B cell (primary cell): ENCODE data around the gene KCNK4. TPM values are rescaled to one million over a fixed set of nuclear protein-coding genes. Genes with fewer than 3 reads are reported as not detected.

Experiments
- ATAC-seq: fragments of 200-7000 bp; cut with Tn5 transposase; one replicate; pipeline ENCODE4 v1.10.0; 2021; ENCODE audit warnings: low read depth, mild to moderate bottlenecking, moderate number of reproducible peaks, moderate library complexity
- CTCF ChIA-PET: fragments of 350-600 bp; sonication (Branson Sonifier 250); formaldehyde crosslinking; loops from one replicate; lab custom pipeline; 2021; ENCODE audit warnings: antibody characterized with exemption, inconsistent platforms; lab: Charles Lee
- POLR2A ChIA-PET: fragments of 350-600 bp; sonication (Branson Sonifier 250); formaldehyde crosslinking; loops from one replicate; lab custom pipeline; 2021; ENCODE audit warnings: antibody characterized with exemption; lab: Charles Lee
- DNase-seq: peaks from one replicate; pipeline ENCODE4 v3.0.0; 2013
- H2AFZ ChIP-seq: 2 replicates; pipeline ENCODE4 v1.6.1; 2012; ENCODE audit warnings: mild to moderate bottlenecking, low read depth, low read length; ENCODE audit not compliant: insufficient read depth, poor library complexity, severe bottlenecking
- H3K27ac ChIP-seq, 2 donors: 1 replicate in 1 of 2; 2 replicates in 1 of 2; pipeline ENCODE4 v1.5.1; 2012 to 2013; ENCODE audit warnings: low read length in 2 of 2, mild to moderate bottlenecking in 2 of 2, moderate library complexity in 1 of 2
- H3K27me3 ChIP-seq, 4 experiments: fragments of 200-600 bp in 1 of 4; sonication (generic) in 1 of 4; replicated peaks in 1 of 4; 1 replicate in 2 of 4; 2 replicates in 2 of 4; pipeline versions ENCODE4 v1.6.1 to v1.7.0; 2013 to 2016; ENCODE audit warnings: low read length in 3 of 4, mild to moderate bottlenecking in 2 of 4, mixed read lengths in 1 of 4, moderate library complexity in 1 of 4; ENCODE audit not compliant: insufficient read depth in 4 of 4, control insufficient read depth in 3 of 4; ENCODE audit errors: control extremely low read depth in 1 of 4
- H3K36me3 ChIP-seq, 2 experiments: replicated peaks in 1 of 2; 1 replicate in 1 of 2; 2 replicates in 1 of 2; pipeline versions ENCODE4 v1.6.1 to v1.7.1; 2013; ENCODE audit warnings: low read length in 1 of 2; ENCODE audit not compliant: insufficient read depth in 2 of 2, control insufficient read depth in 1 of 2; ENCODE audit errors: control extremely low read depth in 1 of 2, extremely low read depth in 1 of 2
- H3K4me1 ChIP-seq, 2 donors: fragments of 200-600 bp in 1 of 2; sonication (generic) in 1 of 2; 1 replicate in 1 of 2; 2 replicates in 1 of 2; pipeline versions ENCODE4 v1.5.1 to v1.6.1; 2013 to 2017; ENCODE audit warnings: low read length in 2 of 2; ENCODE audit not compliant: control insufficient read depth in 2 of 2, insufficient read depth in 2 of 2
- H3K4me2 ChIP-seq: replicated peaks from 2 replicates; pipeline ENCODE3; 2012; ENCODE audit warnings: mild to moderate bottlenecking, low read depth, low read length; ENCODE audit not compliant: poor library complexity, severe bottlenecking
- H3K4me3 ChIP-seq, 5 experiments: fragments of 200-600 bp in 1 of 5; sonication (generic) in 1 of 5; 1 replicate in 3 of 5; 2 replicates in 2 of 5; pipeline versions ENCODE4 v1.5.1 to v1.7.0; 2011 to 2016; ENCODE audit warnings: low read length in 4 of 5, mild to moderate bottlenecking in 4 of 5, low read depth in 2 of 5, control low read depth in 1 of 5, moderate library complexity in 1 of 5; ENCODE audit not compliant: insufficient read depth in 1 of 5; ENCODE audit errors: control extremely low read depth in 1 of 5, extremely low read depth in 1 of 5
- H3K79me2 ChIP-seq: fragments of 200-600 bp; sonication (generic); one replicate; pipeline ENCODE4 v1.6.0; 2016; ENCODE audit warnings: low read length; ENCODE audit not compliant: control insufficient read depth, insufficient read depth
- H3K9ac ChIP-seq: fragments of 200-600 bp; sonication (generic); 2 replicates; pipeline ENCODE4 v1.6.1; 2017; ENCODE audit warnings: mild to moderate bottlenecking, low read length, moderate library complexity
- H3K9me3 ChIP-seq, 3 donors: one replicate each; pipeline versions ENCODE4 v1.6.1 to v1.7.1; 2013; ENCODE audit warnings: low read length in 2 of 3; ENCODE audit not compliant: control insufficient read depth in 2 of 3, insufficient read depth in 1 of 3; ENCODE audit errors: control extremely low read depth in 1 of 3
- H4K20me1 ChIP-seq: 2 replicates; pipeline ENCODE4 v1.6.0; 2012; ENCODE audit warnings: mild to moderate bottlenecking, low read length; ENCODE audit not compliant: insufficient read depth, control insufficient read depth, poor library complexity, severe bottlenecking
- H3K27ac Mint-ChIP-seq: one replicate; pipeline ENCODE4 v1.8.0; 2021; ENCODE audit warnings: mixed read lengths
- H3K27me3 Mint-ChIP-seq: one replicate; pipeline ENCODE4 v1.8.0; 2021; ENCODE audit warnings: mixed read lengths
- H3K4me1 Mint-ChIP-seq: one replicate; pipeline ENCODE4 v1.8.0; 2021; ENCODE audit warnings: mixed read lengths
- H3K4me3 Mint-ChIP-seq: one replicate; pipeline ENCODE4 v1.8.0; 2021; ENCODE audit warnings: mixed read lengths
- H3K9me3 Mint-ChIP-seq: one replicate; pipeline ENCODE4 v1.8.0; 2022; ENCODE audit warnings: mixed read lengths; ENCODE audit not compliant: insufficient read depth
- CTCF ChIP-seq: fragments of 200-600 bp; IDR thresholded peaks from one replicate; pipeline ENCODE4 v1.8.0; 2022; ENCODE audit warnings: antibody characterized with exemption, mild to moderate bottlenecking
- EZH2 ChIP-seq: IDR thresholded peaks from 2 replicates; pipeline ENCODE4 v1.6.1; 2012; ENCODE audit warnings: borderline replicate concordance, low read depth, mild to moderate bottlenecking, moderate library complexity, low read length; ENCODE audit not compliant: insufficient read depth, poor library complexity, severe bottlenecking
- WGBS: methylation state at CpG from one replicate; pipeline ENCODE4 v1.1.5; 2013; ENCODE audit warnings: missing lambda C conversion rate; ENCODE audit not compliant: insufficient coverage; 5-methylcytosine and 5-hydroxymethylcytosine counted together
- intact Hi-C: fragments of 100-400 bp; cut with micrococcal nuclease; formaldehyde crosslinking; loops from one replicate; pipeline ENCODE4 v1.10.0; 2022
- polyA plus RNA-seq: library from polyadenylated mRNA; depleted of rRNA; stranded (reverse); fragments of >200 nt; gene quantifications from 2 replicates; pipeline ENCODE4 v1.2.3, GENCODE V29; 2012
- total RNA-seq, 2 donors: library from RNA; stranded (reverse); fragments of 120-200 nt in 1 of 2; gene quantifications; 1 replicate in 1 of 2; 2 replicates in 1 of 2; pipeline versions ENCODE4 v1.2.3 to v1.2.4, GENCODE V29; 2013 to 2022

Gene KCNK4
- total and polyA plus RNA-seq, 2 donors (not counting 1 experiment from before 2014, with no cell fraction given): 0.32 TPM; not detected in 1

GRCh38 chr11:64268893-64269539, 22.1 kb upstream of the KCNK4 start:
- no peak for TF ChIP-seq CTCF
- TF ChIP-seq EZH2: no peak
- ChIA-PET POLR2A (interaction anchor here (0.6 to 4.6 kb wide), 13 partner anchors 15 to 1624 kb away, joined by 3 to 67 read pairs (median 7); partner anchors contain the start of genes BAD, CCDC88B, FERMT3 and GPR137), CTCF (interaction anchor here (0.8 to 5.7 kb wide), 7 partner anchors 12 to 64 kb away, joined by 3 to 73 read pairs (median 11); partner anchors contain the start of genes CATSPERZ, ESRRA, FERMT3 and PLCB3)
- Histone ChIP-seq H3K27ac (peak overlapping the region; percentile 89 to 91), H3K4me1 (peaks cover 14 to 29% of the 10 kb centered on the region in 2 donors), H4K20me1 (no peaks in the 10 kb centered on the region), H3K27me3 (no peaks in the 10 kb centered on the region), H3K4me3 (peak overlapping the region; percentile 40 to 96 (median 83)), H3K9ac (peak overlapping the region; percentile 76), H3K9me3 (peaks cover 0 to 3% (median 0%) of the 10 kb centered on the region in 3 donors), H3K4me2 (peak overlapping the region; percentile 92), H3K79me2 (no peaks in the 10 kb centered on the region), H2AFZ (peak overlapping the region; percentile 75), H3K36me3 (no peaks in the 10 kb centered on the region)
- H3K9me3 Mint-ChIP-seq: no peaks in the 10 kb centered on the region
- DNase-seq: no peak
- peaks cover 19% of the 10 kb centered on the region for H3K4me1 Mint-ChIP-seq
- intact Hi-C loops: loop anchor here (1.0 kb wide), 6 partner anchors 18 to 84 kb away; partner anchors contain the start of genes FKBP2, NUDT22, PLCB3 and TRPT1
- H3K27me3 Mint-ChIP-seq: no peaks in the 10 kb centered on the region
- peak overlapping the region; percentile 99 for H3K27ac Mint-ChIP-seq
- WGBS: under 1% methylated on average over 34 of the region's 34 CpGs
- peak overlapping the region; percentile 100 for H3K4me3 Mint-ChIP-seq
- peak; percentile 0 for ATAC-seq
